DMS79 treated with DMSO at 0.1 percent for 48 hours (cell line): Measurements from ENCODE around the gene PMM2.
A peak's percentile ranks its signal among the peaks of the same experiment; 100 is the strongest.
"Not testable (repeated sequence)": the region's sequence is repeated elsewhere in the genome, so short reads cannot be mapped to it uniquely, and the experiment has no call there.

Experiments used
- DNase-seq: peaks from one replicate; lab custom pipeline; 2025; lab: John Stamatoyannopoulos, UW

Gene PMM2

GRCh38 chr16:8867216-8867931, 69.7 kb downstream of the PMM2 start:
- peak; percentile 34 for DNase-seq

- no peak for DNase-seq
These were observed 70.3 kb downstream of the PMM2 start for GRCh38 chr16:8867932-8868415.

- peak; percentile 85 for DNase-seq
These were observed 71.0 kb downstream of the PMM2 start, which contains the start of gene CARHSP1 for GRCh38 chr16:8868416-8869211. Gene CARHSP1, minus strand, starts transcription at chr16:8869006. Its CDS starts 9,678 bp downstream, at chr16:8859328.

GRCh38 chr16:8869212-8869987, 71.8 kb downstream of the PMM2 start:
- DNase-seq: no peak

- not testable (repeated sequence) for DNase-seq
These were observed 72.3 kb downstream of the PMM2 start for GRCh38 chr16:8869988-8870241.

- DNase-seq: no peak
These were observed 74.4 kb downstream of the PMM2 start for GRCh38 chr16:8872071-8872470.

GRCh38 chr16:8872967-8873865, 75.6 kb downstream of the PMM2 start:
- DNase-seq: no peak

- DNase-seq: not testable (repeated sequence)
These were observed 76.2 kb downstream of the PMM2 start for GRCh38 chr16:8873866-8874195.

- DNase-seq: no peak
These were observed 76.7 kb downstream of the PMM2 start for GRCh38 chr16:8874388-8874787.

- not testable (repeated sequence) for DNase-seq
These were observed 77.7 kb downstream of the PMM2 start for GRCh38 chr16:8875317-8875716.

GRCh38 chr16:8877894-8878522, 80.4 kb downstream of the PMM2 start:
- no peak for DNase-seq

- no peak for DNase-seq
These were observed 80.9 kb downstream of the PMM2 start for GRCh38 chr16:8878523-8878911.

- DNase-seq: no peak
These were observed 83.3 kb downstream of the PMM2 start for GRCh38 chr16:8880839-8881510.

- no peak for DNase-seq
These were observed 84.5 kb downstream of the PMM2 start, which contains the start of gene LITAFD for GRCh38 chr16:8882041-8882617. Gene LITAFD, plus strand, starts transcription at chr16:8882351. Its CDS starts 2,005 bp downstream, at chr16:8884356.

GRCh38 chr16:8882725-8883377, 85.2 kb downstream of the PMM2 start:
- no peak for DNase-seq

GRCh38 chr16:8885674-8886592, 88.3 kb downstream of the PMM2 start:
- peak; percentile 51 for DNase-seq

- DNase-seq: no peak
These were observed 89.2 kb downstream of the PMM2 start for GRCh38 chr16:8886593-8887430.

GRCh38 chr16:8887431-8887765, 89.8 kb downstream of the PMM2 start:
- DNase-seq: no peak
